GM19193 (cell line): ENCODE data around the gene PCDHGA2.

ENCODE experiments used
- POLR2A ChIP-seq: IDR thresholded peaks from 4 replicates; pipeline ENCODE4 v1.6.1; 2011; ENCODE audit not compliant: insufficient read depth, insufficient read length; ENCODE audit errors: extremely low read depth

PCDHGA2 gene

GRCh38 chr5:141343242-141343952, 4.8 kb downstream of the PCDHGA2 start, which contains the start of gene PCDHGA3:
PCDHGA3 (plus strand) TSS chr5:141343829; CDS start chr5:141344034, 205 bp downstream.
- no peak for TF ChIP-seq POLR2A

GRCh38 chr5:141343953-141344463, 5.4 kb downstream of the PCDHGA2 start:
- TF ChIP-seq POLR2A = no peak

- no peak for TF ChIP-seq POLR2A
Measured at GRCh38 chr5:141345327-141345726, 6.8 kb downstream of the PCDHGA2 start.

GRCh38 chr5:141349917-141350619, 11.5 kb downstream of the PCDHGA2 start, which contains the start of gene PCDHGB1:
PCDHGB1 (plus strand) TSS chr5:141350099; CDS start chr5:141350261, 162 bp downstream.
- no peak for TF ChIP-seq POLR2A

GRCh38 chr5:141351591-141351990, 13.0 kb downstream of the PCDHGA2 start:
- no peak for TF ChIP-seq POLR2A

- no peak for TF ChIP-seq POLR2A
Measured at GRCh38 chr5:141354900-141355469, 16.4 kb downstream of the PCDHGA2 start, which contains the start of gene PCDHGA4. PCDHGA4 (plus strand) TSS chr5:141355021; CDS start chr5:141355108, 87 bp downstream.

GRCh38 chr5:141355641-141356040, 17.1 kb downstream of the PCDHGA2 start:
- TF ChIP-seq POLR2A = no peak

- no peak for TF ChIP-seq POLR2A
Measured at GRCh38 chr5:141356133-141356532, 17.6 kb downstream of the PCDHGA2 start.

- TF ChIP-seq POLR2A = no peak
Measured at GRCh38 chr5:141356950-141357349, 18.4 kb downstream of the PCDHGA2 start.

- TF ChIP-seq POLR2A = no peak
Measured at GRCh38 chr5:141359790-141360426, 21.3 kb downstream of the PCDHGA2 start, which contains the start of gene PCDHGB2. PCDHGB2 (plus strand) TSS chr5:141359994; CDS start chr5:141360136, 142 bp downstream.

GRCh38 chr5:141360685-141361084, 22.1 kb downstream of the PCDHGA2 start:
- TF ChIP-seq POLR2A = no peak

- no peak for TF ChIP-seq POLR2A
Measured at GRCh38 chr5:141362719-141363118, 24.2 kb downstream of the PCDHGA2 start.

GRCh38 chr5:141363952-141364660, 25.5 kb downstream of the PCDHGA2 start, which contains the start of gene PCDHGA5:
PCDHGA5 (plus strand) TSS chr5:141364162; CDS start chr5:141364331, 169 bp downstream.
- no peak for TF ChIP-seq POLR2A
